Heart right ventricle (tissue), 16 donors: Measurements from ENCODE around the gene RAPGEF2. TPM values are rescaled to one million over a fixed set of nuclear protein-coding genes. Genes with fewer than 3 reads are reported as not detected.

Experiments
- ATAC-seq, 8 donors: fragments of 200-7000 bp; cut with Tn5 transposase; one replicate each; pipeline ENCODE4 v1.9.1; 2020; ENCODE audit warnings: mild to moderate bottlenecking in 8 of 8, moderate library complexity in 8 of 8, moderate number of reproducible peaks in 1 of 8
- DNase-seq, 2 donors: peaks; one replicate each; pipeline ENCODE4 v3.0.0-alpha.2; 2020
- H3K27ac ChIP-seq, 10 donors: fragments of 200-600 bp; sonication (generic) in 2 of 10; one replicate each; pipeline versions ENCODE4 v1.5.0 to v1.8.0; 2020 to 2022; ENCODE audit warnings: mild to moderate bottlenecking in 3 of 10
- H3K27me3 ChIP-seq, 7 donors: fragments of 200-600 bp; one replicate each; pipeline ENCODE4 v1.8.0; 2021 to 2022; ENCODE audit warnings: mild to moderate bottlenecking in 2 of 7
- H3K36me3 ChIP-seq, 9 donors: fragments of 200-600 bp; sonication (generic) in 1 of 9; one replicate each; pipeline versions ENCODE4 v1.5.0 to v1.8.0; 2020 to 2022; ENCODE audit warnings: mild to moderate bottlenecking in 2 of 9
- H3K4me1 ChIP-seq, 9 donors: fragments of 200-600 bp; sonication (generic) in 1 of 9; one replicate each; pipeline versions ENCODE4 v1.5.0 to v1.8.0; 2020 to 2022; ENCODE audit warnings: mild to moderate bottlenecking in 4 of 9
- H3K4me3 ChIP-seq, 10 donors: fragments of 200-600 bp; sonication (generic) in 2 of 10; one replicate each; pipeline versions ENCODE4 v1.5.0 to v1.8.0; 2020 to 2022; ENCODE audit warnings: mild to moderate bottlenecking in 7 of 10, moderate library complexity in 2 of 10
- H3K9me3 ChIP-seq, 11 donors: fragments of 200-600 bp in 10 of 11; sonication (generic) in 2 of 11; one replicate each; pipeline versions ENCODE4 v1.5.0 to v1.8.0; 2013 to 2022; ENCODE audit warnings: mild to moderate bottlenecking in 2 of 11, control low read depth in 1 of 11, moderate library complexity in 1 of 11
- CTCF ChIP-seq, 9 donors: fragments of 200-600 bp; sonication (generic) in 2 of 9; IDR thresholded peaks; one replicate each; pipeline versions ENCODE4 v1.5.0 to v1.8.0; 2021 to 2022; ENCODE audit warnings: antibody characterized with exemption in 9 of 9, mild to moderate bottlenecking in 5 of 9, moderate library complexity in 1 of 9
- WGBS, 2 donors: extraction: QIAGEN DNeasy Blood & Tissue Kit; methylation state at CpG; one replicate each; pipeline ENCODE4 v1.1.7; 2013; ENCODE audit warnings: inconsistent platforms in 1 of 2; 5-methylcytosine and 5-hydroxymethylcytosine counted together
- intact Hi-C, 10 donors: fragments of 100-400 bp; cut with DNase I; formaldehyde crosslinking; loops; one replicate each; pipeline versions ENCODE4 v1.11.1 to v1.14.2; 2022
- long read RNA-seq, 3 donors: library from polyadenylated mRNA; unstranded; transcript quantifications; one replicate each; pipeline ENCODE4 v2.0.0, GENCODE V29; 2020 to 2021
- polyA plus RNA-seq, 2 donors: library from polyadenylated mRNA; stranded (reverse); fragments of 200-250 nt; gene quantifications; one replicate each; pipeline ENCODE4 v1.2.3, GENCODE V29; 2013
- total RNA-seq, 10 donors: library from RNA; stranded (reverse); fragmentation: NEBNext Ultra II Directional in 3 of 10; extraction: Animal tissue kit (Norgen Biotek cat#: 25700) in 3 of 10; gene quantifications; one replicate each; pipeline versions ENCODE4 v1.2.1 to v1.2.4, GENCODE V29; 2021 to 2023
- donor health status: Arrhythmogenic right ventricular cardiomyopathy.
- donor health status: ischemic (EF 13 %, LVEDD 7.1; RV severe dilation, severe dysfunction).
- donor health status: healthy with polysubstance abuse.
- donor health status: DM: no; HTN: yes; CAD: no.
- donor health status: DM: no; HTN: no; CAD: no.
- donor health status: ischemic (EF 25% LVEDD 6.9; RV normal size, moderate dysfunction).
- donor health status: ischemic (EF 25% LVEDD 5.7; RV mildly dilated, moderate dysfunction).
- donor health status: healthy.
- donor health status: DM: yes; HTN: yes; CAD: no.
- donor health status: Ischemic cardiomyopathy.
- donor health status: ischemic (EF 35%, LVEDD 5.7; RV mildly dilated, moderate dysfunction).
- donor health status: nonischemic (EF 11% LVEDD 7.7; RV severe dilation, severe dysfunction).
- donor health status: DM: yes; HTN: yes; CAD: no.
- donor health status: PGD.
- donor health status: ischemic (EF 29% LVEDD 5.4; RV normal size, mild dysfunction).
- donor health status: nonischemic (EF 23%, LVEDD 6.1; RV moderate dilation, normal function).

Gene RAPGEF2
- 10 to 100 TPM; 36.1 to 68.8 (median 54.6) TPM for total RNA-seq
- 10 to 100 TPM in 1 of 2 donors, 1 to 10 TPM in 1; 9.2 to 13.5 TPM for polyA plus RNA-seq
- long read RNA-seq, donor 1, full-length matches to known transcripts, result 1 of 30 reads
- long read RNA-seq, donor 1, partial matches to known transcripts, result 21 of 30 reads
- long read RNA-seq, donor 1, other reads (novel, unspliced or antisense), result 8 of 30 reads
- long read RNA-seq, donor 2, full-length matches to known transcripts, result 1 of 38 reads
- long read RNA-seq, donor 2, partial matches to known transcripts, result 17 of 38 reads
- long read RNA-seq, donor 2, other reads (novel, unspliced or antisense), result 20 of 38 reads
- long read RNA-seq, donor 3, partial matches to known transcripts, result 25 of 35 reads
- long read RNA-seq, donor 3, other reads (novel, unspliced or antisense), result 10 of 35 reads

GRCh38 chr4:159102622-159103383 lies at the start of gene RAPGEF2:
RAPGEF2 (plus strand) TSS chr4:159103079; CDS start chr4:159104163, 1,084 bp downstream.
- intact Hi-C loops, result loop anchor here in 8 of 10 donors (2.0 to 10.0 kb wide), 9 partner anchors 54 to 342 kb away; no protein-coding TSS in a partner anchor
- 0% methylated on average over 83 to 100 of the region's 100 CpGs for WGBS, 2 donors
- ATAC-seq, result peak; percentile 95 to 97 (median 96)

GRCh38 chr4:159055833-159056232 lies 47.0 kb upstream of the RAPGEF2 start:
- Histone ChIP-seq H3K27ac (no peak overlapping the region), H3K4me3 (no peak overlapping the region), H3K4me1 (peaks cover 0 to 17% (median 0%) of the 10 kb centered on the region in 9 donors), H3K36me3 (no peaks in the 10 kb centered on the region), H3K27me3 (no peaks in the 10 kb centered on the region), H3K9me3 (no peaks in the 10 kb centered on the region)
- intact Hi-C loops, result no loop called here
- no peak for TF ChIP-seq CTCF (IDR thresholded peaks at IDR 0.05)
- no peak for DNase-seq
- ATAC-seq, result no peak
- 98 to 99% methylated on average over 2 of the region's 2 CpGs for WGBS, 2 donors

More at GRCh38 chr4:159102622-159103383, at the start of gene RAPGEF2:
- Histone ChIP-seq H3K4me1 (peaks cover 0 to 42% (median 32%) of the 10 kb centered on the region in 9 donors), H3K4me3 (peak within 1 kb of the TSS; percentile 66 to 99 (median 99)), H3K27me3 (no peaks in the 10 kb centered on the region), H3K27ac (peak within 1 kb of the TSS; percentile 95 to 98 (median 96)), H3K36me3 (no peaks in the 10 kb centered on the region), H3K9me3 (no peaks in the 10 kb centered on the region)
- TF ChIP-seq CTCF (IDR thresholded peaks at IDR 0.05), result peak in 2 of 9 donors; percentile 5 to 15
- peak; percentile 90 to 95 for DNase-seq

- no peaks in the 10 kb centered on the region for H3K36me3 ChIP-seq
- no peaks in the 10 kb centered on the region for H3K27me3 ChIP-seq
- peak; percentile 19 to 44 for DNase-seq
- peak overlapping the region in 1 of 10 donors; percentile 24 for H3K27ac ChIP-seq
- H3K4me1 ChIP-seq, result peaks cover 0 to 10% (median 0%) of the 10 kb centered on the region in 9 donors
- H3K9me3 ChIP-seq, result no peaks in the 10 kb centered on the region
- intact Hi-C loops, result no loop called here
- TF ChIP-seq CTCF (IDR thresholded peaks at IDR 0.05), result no peak
- peak; percentile 85 to 99 (median 94) for ATAC-seq
- WGBS, 2 donors, result 35 to 48% methylated on average over 3 of the region's 3 CpGs
- no peak overlapping the region for H3K4me3 ChIP-seq
These were observed 42.7 kb upstream of the RAPGEF2 start for GRCh38 chr4:159060161-159060560.

- H3K36me3 ChIP-seq, result no peaks in the 10 kb centered on the region
- no peak for ATAC-seq
- no peak for TF ChIP-seq CTCF (IDR thresholded peaks at IDR 0.05)
- no peak overlapping the region for H3K27ac ChIP-seq
- no peaks in the 10 kb centered on the region for H3K27me3 ChIP-seq
- H3K4me3 ChIP-seq, result no peak overlapping the region
- peaks cover 0 to 10% (median 0%) of the 10 kb centered on the region in 9 donors for H3K4me1 ChIP-seq
- intact Hi-C loops, result no loop called here
- no peaks in the 10 kb centered on the region for H3K9me3 ChIP-seq
- DNase-seq, result no peak
- 77 to 82% methylated on average over 2 of the region's 2 CpGs for WGBS, 2 donors
These were observed 40.5 kb upstream of the RAPGEF2 start for GRCh38 chr4:159062381-159062780.
